Astrocyte (in vitro differentiated cells and primary cell): Measurements from ENCODE around the gene CDC42BPA. TPM values are rescaled to one million over a fixed set of nuclear protein-coding genes. Genes with fewer than 3 reads are reported as not detected.
"Not testable (repeated sequence)": the region's sequence is repeated elsewhere in the genome, so short reads cannot be mapped to it uniquely, and the experiment has no call there.

Experiments used
- DNase-seq: peaks from one replicate; pipeline ENCODE4 v3.0.0-alpha.2; 2010; ENCODE audit warnings: low read depth
- FAIRE-seq: peaks from 2 replicates; lab custom pipeline; 2011; peaks lifted over from hg19 to GRCh38; lab: Jason Lieb, UNC
- H2AFZ ChIP-seq: 2 replicates; pipeline ENCODE4 v1.6.0; 2012; ENCODE audit warnings: low read depth, low read length, inconsistent platforms
- H3K27ac ChIP-seq: 2 replicates; pipeline ENCODE4 v1.5.1; 2011; ENCODE audit warnings: low read depth, low read length, inconsistent platforms
- H3K27me3 ChIP-seq: 2 replicates; pipeline ENCODE4 v1.6.0; 2011; ENCODE audit warnings: low read length, inconsistent platforms; ENCODE audit not compliant: insufficient read depth
- H3K36me3 ChIP-seq: 2 replicates; pipeline ENCODE4 v1.5.1; 2011; ENCODE audit warnings: low read length, inconsistent platforms; ENCODE audit not compliant: insufficient read depth
- H3K4me1 ChIP-seq: 2 replicates; pipeline ENCODE4 v1.5.1; 2011; ENCODE audit warnings: low read length, inconsistent platforms; ENCODE audit not compliant: insufficient read depth
- H3K4me2 ChIP-seq: 2 replicates; pipeline ENCODE4 v1.6.0; 2012; ENCODE audit warnings: low read length, inconsistent platforms
- H3K4me3 ChIP-seq: 2 replicates; pipeline ENCODE4 v1.5.1; 2011; ENCODE audit warnings: low read depth, mild to moderate bottlenecking, low read length, inconsistent platforms; ENCODE audit not compliant: insufficient read depth
- H3K79me2 ChIP-seq: 2 replicates; pipeline ENCODE4 v1.6.0; 2012; ENCODE audit warnings: mild to moderate bottlenecking, low read length, inconsistent platforms; ENCODE audit not compliant: insufficient read depth
- H3K9ac ChIP-seq: 2 replicates; pipeline ENCODE4 v1.6.0; 2012; ENCODE audit warnings: mild to moderate bottlenecking, low read length, inconsistent platforms
- H3K9me3 ChIP-seq: 2 replicates; pipeline ENCODE4 v1.5.1; 2012; ENCODE audit warnings: low read depth, mild to moderate bottlenecking, low read length, inconsistent platforms; ENCODE audit not compliant: insufficient read depth
- H4K20me1 ChIP-seq: 2 replicates; pipeline ENCODE4 v1.6.0; 2012; ENCODE audit warnings: low read length, inconsistent platforms; ENCODE audit not compliant: insufficient read depth
- H3K27ac Mint-ChIP-seq: one replicate; pipeline ENCODE4 v1.8.0; 2021; ENCODE audit warnings: mild to moderate bottlenecking, mixed read lengths; ENCODE audit not compliant: unreplicated experiment
- H3K27me3 Mint-ChIP-seq: one replicate; pipeline ENCODE4 v1.8.0; 2021; ENCODE audit warnings: low read depth, mixed read lengths; ENCODE audit not compliant: unreplicated experiment
- H3K36me3 Mint-ChIP-seq: one replicate; pipeline ENCODE4 v1.8.0; 2021; ENCODE audit warnings: low read depth, mixed read lengths; ENCODE audit not compliant: unreplicated experiment
- H3K4me1 Mint-ChIP-seq: one replicate; pipeline ENCODE4 v1.8.0; 2021; ENCODE audit warnings: low read depth, mixed read lengths; ENCODE audit not compliant: unreplicated experiment
- H3K4me3 Mint-ChIP-seq: one replicate; pipeline ENCODE4 v1.8.0; 2021; ENCODE audit warnings: mild to moderate bottlenecking, moderate library complexity, mixed read lengths; ENCODE audit not compliant: unreplicated experiment
- H3K9me3 Mint-ChIP-seq: one replicate; pipeline ENCODE4 v1.8.0; 2021; ENCODE audit warnings: mild to moderate bottlenecking, mixed read lengths; ENCODE audit not compliant: unreplicated experiment
- EZH2 ChIP-seq: IDR thresholded peaks from 2 replicates; pipeline ENCODE4 v1.6.1; 2012; ENCODE audit warnings: mild to moderate bottlenecking, low read length, inconsistent platforms; ENCODE audit not compliant: insufficient read depth
- total RNA-seq: library from RNA; stranded (reverse); gene quantifications from 2 replicates; pipeline ENCODE4 v1.2.1, GENCODE V29; 2021
- TF ChIP-seq, protein P1 (sequence below): IDR thresholded peaks from 2 replicates; pipeline ENCODE4 v1.5.1; 2011; ENCODE audit warnings: low read depth, mild to moderate bottlenecking, inconsistent platforms, low read length, moderate library complexity; ENCODE audit not compliant: insufficient read depth

CDC42BPA gene
- total RNA-seq, 1 donor from 2014 or later = 34.5 TPM

GRCh38 chr1:227002531-227003049 lies 315.7 kb downstream of the CDC42BPA start:
- no peak for FAIRE-seq
- H3K4me2 ChIP-seq = no peak overlapping the region
- H3K4me1 Mint-ChIP-seq = no peaks in the 10 kb centered on the region

GRCh38 chr1:226999579-226999978 lies 318.7 kb downstream of the CDC42BPA start:
- not testable (repeated sequence) for H3K4me3 ChIP-seq, DNase-seq, H2AFZ ChIP-seq, FAIRE-seq, H4K20me1 ChIP-seq, H3K4me1 ChIP-seq, H3K27me3 ChIP-seq, H3K4me2 ChIP-seq, H3K27ac ChIP-seq, H3K9me3 Mint-ChIP-seq, H3K9me3 ChIP-seq, H3K4me1 Mint-ChIP-seq, H3K9ac ChIP-seq, H3K27ac Mint-ChIP-seq, H3K4me3 Mint-ChIP-seq, H3K27me3 Mint-ChIP-seq, H3K79me2 ChIP-seq, H3K36me3 ChIP-seq
- H3K36me3 Mint-ChIP-seq = peaks cover 32% of the 10 kb centered on the region

More at GRCh38 chr1:227002531-227003049, 315.7 kb downstream of the CDC42BPA start:
- Histone ChIP-seq H4K20me1 (no peaks in the 10 kb centered on the region), H3K9ac (no peak overlapping the region), H3K9me3 (no peaks in the 10 kb centered on the region), H3K27ac (no peak overlapping the region), H3K4me1 (no peaks in the 10 kb centered on the region), H2AFZ (no peak overlapping the region), H3K36me3 (no peaks in the 10 kb centered on the region), H3K79me2 (no peaks in the 10 kb centered on the region), H3K27me3 (no peaks in the 10 kb centered on the region), H3K4me3 (no peak overlapping the region)
- Mint-ChIP-seq H3K27ac (no peak overlapping the region), H3K27me3 (no peaks in the 10 kb centered on the region), H3K36me3 (peaks cover 26% of the 10 kb centered on the region), H3K4me3 (no peak overlapping the region), H3K9me3 (peaks cover under 1% of the 10 kb centered on the region)
- DNase-seq = no peak
- no peak for TF ChIP-seq EZH2
- TF ChIP-seq, protein P1, sequence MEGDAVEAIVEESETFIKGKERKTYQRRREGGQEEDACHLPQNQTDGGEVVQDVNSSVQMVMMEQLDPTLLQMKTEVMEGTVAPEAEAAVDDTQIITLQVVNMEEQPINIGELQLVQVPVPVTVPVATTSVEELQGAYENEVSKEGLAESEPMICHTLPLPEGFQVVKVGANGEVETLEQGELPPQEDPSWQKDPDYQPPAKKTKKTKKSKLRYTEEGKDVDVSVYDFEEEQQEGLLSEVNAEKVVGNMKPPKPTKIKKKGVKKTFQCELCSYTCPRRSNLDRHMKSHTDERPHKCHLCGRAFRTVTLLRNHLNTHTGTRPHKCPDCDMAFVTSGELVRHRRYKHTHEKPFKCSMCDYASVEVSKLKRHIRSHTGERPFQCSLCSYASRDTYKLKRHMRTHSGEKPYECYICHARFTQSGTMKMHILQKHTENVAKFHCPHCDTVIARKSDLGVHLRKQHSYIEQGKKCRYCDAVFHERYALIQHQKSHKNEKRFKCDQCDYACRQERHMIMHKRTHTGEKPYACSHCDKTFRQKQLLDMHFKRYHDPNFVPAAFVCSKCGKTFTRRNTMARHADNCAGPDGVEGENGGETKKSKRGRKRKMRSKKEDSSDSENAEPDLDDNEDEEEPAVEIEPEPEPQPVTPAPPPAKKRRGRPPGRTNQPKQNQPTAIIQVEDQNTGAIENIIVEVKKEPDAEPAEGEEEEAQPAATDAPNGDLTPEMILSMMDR = no peak

DNA sequence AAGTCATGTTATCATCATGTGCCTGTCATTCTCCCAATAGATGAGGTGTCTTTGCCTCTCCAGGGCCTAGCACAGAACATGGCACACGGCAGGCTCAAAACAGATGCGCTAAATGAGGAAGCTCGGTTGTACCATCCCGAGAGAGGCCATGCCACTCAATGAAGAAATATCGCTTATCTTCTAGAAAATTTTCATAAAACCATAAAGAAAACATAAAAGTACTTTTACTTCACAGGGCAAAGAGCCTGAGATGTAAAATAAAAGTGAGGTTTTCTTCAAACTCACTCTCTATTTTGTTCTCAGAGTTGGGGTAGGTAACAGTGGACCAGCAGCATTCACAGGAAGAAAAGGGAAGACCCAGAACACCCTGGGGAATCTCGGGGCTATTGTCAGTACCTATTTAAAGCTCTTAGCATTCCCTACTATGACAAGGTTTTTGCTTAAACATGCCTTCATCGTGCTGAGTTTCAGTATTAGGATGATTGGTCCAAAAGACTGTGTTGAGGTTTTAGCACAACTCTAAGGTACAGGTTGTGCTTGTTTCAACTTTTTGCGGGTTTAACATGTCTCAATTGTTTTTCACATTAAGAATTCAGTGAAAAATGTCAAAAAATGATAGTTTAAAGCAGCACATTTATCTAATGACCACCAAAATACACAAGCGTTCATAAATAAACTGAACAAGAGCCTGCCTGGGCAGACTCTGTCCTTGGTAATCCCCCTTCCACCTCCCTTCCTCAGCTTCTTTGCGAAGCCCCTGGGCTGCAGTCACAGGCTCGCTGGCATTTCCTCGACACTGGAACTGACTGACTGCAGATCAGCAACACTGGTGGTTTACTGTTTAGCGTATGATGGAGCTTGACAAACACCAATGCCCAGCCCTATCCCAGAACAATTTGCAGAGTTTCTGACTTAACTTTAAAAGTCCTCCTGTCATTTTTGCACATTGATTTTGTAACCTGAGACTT lies 322.6 kb downstream of the CDC42BPA start:
- FAIRE-seq (no peak), DNase-seq (no peak)
- no peak overlapping the region for H3K27ac Mint-ChIP-seq
- no peaks in the 10 kb centered on the region for H3K4me1 ChIP-seq
- H3K79me2 ChIP-seq = no peaks in the 10 kb centered on the region
- H3K27me3 ChIP-seq = no peaks in the 10 kb centered on the region
- H4K20me1 ChIP-seq = peaks cover 2% of the 10 kb centered on the region
- H3K27me3 Mint-ChIP-seq = no peaks in the 10 kb centered on the region
- no peak overlapping the region for H3K4me3 ChIP-seq
- H3K4me1 Mint-ChIP-seq = peaks cover 2% of the 10 kb centered on the region
- H3K9ac ChIP-seq = no peak overlapping the region
- no peak for TF ChIP-seq EZH2
- TF ChIP-seq, protein P1 = no peak
- H2AFZ ChIP-seq = no peak overlapping the region
- H3K27ac ChIP-seq = no peak overlapping the region
- H3K36me3 ChIP-seq = no peaks in the 10 kb centered on the region
- H3K4me3 Mint-ChIP-seq = no peak overlapping the region
- peaks cover 3% of the 10 kb centered on the region for H3K9me3 Mint-ChIP-seq
- H3K36me3 Mint-ChIP-seq = peaks cover 19% of the 10 kb centered on the region
- H3K9me3 ChIP-seq = no peaks in the 10 kb centered on the region
- no peak overlapping the region for H3K4me2 ChIP-seq
